Erythroblast (primary cell): ENCODE measurements around the gene OPRL1.

Experiments
- DNase-seq, 2 experiments: peaks; one replicate each; lab custom pipeline; 2025; lab: John Stamatoyannopoulos, UW
- GATA1 ChIP-seq: IDR thresholded peaks from 2 replicates; pipeline ENCODE4 v1.6.1; 2011; ENCODE audit warnings: low read depth, mild to moderate bottlenecking, control low read depth, low read length, moderate library complexity
- POLR2A ChIP-seq: IDR thresholded peaks from 2 replicates; pipeline ENCODE4 v1.6.1; 2011; ENCODE audit warnings: mild to moderate bottlenecking, low read length

The OPRL1 gene

DNA sequence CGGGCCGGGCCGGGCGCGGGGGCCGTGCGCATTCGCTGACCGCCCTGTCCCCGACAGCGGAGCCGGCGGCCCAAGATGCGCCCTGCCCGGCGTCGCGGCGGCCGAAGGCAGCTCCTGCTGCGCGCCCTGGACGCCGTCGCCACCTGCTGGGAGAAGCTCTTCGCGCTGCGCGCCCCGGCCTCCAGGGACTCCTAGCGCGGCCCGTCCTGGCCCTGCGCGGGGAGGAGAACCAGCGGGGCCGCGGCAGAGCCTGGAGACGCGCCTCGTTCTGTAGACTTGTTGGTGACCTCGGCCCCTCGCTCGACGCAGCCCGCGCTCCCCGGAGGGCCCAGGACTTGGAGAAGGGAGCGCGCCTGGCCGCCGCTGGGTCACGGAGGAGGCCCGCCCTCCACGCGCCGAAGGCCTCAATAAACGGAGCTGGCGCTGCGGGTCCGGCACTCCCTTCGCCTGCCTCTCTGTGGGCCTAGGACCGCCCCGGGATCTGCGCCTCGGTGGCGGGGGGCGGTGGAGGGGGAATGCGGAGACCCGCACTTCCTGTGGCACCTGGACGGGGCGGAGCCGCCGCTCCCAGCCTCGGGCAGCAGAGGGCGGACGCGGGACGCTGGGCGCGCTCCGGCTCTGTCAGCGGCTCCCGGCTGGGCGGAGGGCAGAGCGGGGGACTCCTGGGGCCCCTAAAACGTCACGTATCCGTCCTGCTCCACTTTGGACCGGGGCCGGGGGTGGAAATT lies 41.2 kb upstream of the OPRL1 start:
- peak; percentile 79 to 82 for DNase-seq
- TF ChIP-seq GATA1 (no peak), POLR2A (no peak)

DNA sequence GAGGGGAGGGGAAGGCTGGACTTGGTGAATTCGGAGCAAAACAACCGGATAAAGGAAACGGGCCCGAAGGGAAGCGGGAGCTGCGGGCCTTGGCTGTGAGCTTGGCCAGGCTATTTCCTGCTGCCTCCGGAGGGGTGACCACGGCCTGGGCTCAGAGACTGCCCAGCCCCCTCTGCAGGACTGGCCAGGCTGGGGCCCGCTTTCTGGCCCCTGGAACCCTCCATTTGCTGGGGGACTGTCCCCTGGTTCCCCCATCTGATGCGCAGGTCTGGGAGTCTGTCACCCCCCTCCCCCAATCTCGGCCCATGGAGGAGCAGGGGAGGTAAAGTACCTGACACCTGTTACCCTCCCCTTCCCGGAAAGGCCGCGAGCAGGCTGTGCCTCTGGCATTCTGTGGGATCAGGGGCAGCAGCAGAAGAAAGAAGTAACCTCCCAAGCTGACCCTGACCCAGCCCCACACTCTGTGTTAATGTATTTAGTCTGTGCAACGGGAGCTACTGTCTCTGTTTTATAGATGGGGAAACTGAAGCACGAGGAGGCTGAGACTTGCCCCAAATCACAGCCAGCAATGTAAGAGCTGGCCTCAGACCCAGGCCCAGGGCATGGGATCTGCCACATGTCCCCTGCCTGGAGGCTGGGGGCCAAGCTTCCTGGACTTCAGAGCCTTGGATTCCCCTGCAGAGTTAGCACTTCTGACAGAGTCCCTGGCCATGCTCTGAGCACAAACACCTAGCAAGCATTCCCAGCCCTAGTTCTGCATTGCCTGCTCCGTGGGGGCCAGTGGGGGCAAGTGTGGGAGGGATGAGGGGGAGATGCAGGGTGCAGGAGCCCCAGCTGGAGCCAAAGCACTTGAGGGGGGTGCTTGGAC lies 40.4 kb upstream of the OPRL1 start:
- TF ChIP-seq POLR2A: no peak
- no peak for TF ChIP-seq GATA1
- no peak for DNase-seq

DNA sequence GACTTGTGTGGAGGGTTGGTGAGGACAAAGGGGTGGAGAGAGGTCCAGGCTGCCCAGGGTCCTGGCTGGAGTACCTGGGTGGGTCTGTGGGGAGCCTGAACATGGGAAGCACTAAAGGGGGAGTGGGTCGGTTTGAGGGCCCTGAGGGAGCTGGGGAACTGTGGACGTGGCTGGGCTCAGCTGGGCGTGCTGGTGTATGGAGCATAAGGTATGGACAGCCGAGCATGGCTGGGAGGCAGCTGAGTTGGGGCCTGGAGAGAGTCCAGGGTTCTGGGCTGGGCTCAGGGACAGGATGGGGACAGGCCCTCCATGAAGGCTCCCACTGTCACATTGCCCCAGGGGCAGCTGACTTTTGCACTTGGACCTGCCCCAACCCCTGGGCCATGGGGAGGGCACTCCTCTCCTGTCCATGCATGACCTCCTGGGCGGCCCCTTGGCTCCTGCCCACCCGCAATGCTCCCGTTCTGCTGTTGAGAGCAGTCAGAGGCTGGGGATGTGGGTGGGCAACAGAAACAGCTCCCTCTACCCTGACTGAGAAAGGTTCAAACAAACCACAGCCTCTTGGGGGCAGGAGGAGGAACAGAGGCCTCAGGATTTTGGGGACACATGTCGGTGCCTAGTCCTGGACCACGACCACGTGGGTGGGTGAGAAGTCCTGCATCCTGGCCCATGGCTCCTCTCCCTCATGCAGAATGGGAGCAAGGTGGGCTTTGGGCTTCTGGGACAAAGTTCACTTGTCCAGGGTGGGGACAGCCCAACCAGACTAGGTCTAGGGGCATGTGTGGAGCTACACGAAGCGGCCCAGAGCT lies 39.4 kb upstream of the OPRL1 start:
- no peak for DNase-seq
- TF ChIP-seq POLR2A: no peak
- no peak for TF ChIP-seq GATA1

DNA sequence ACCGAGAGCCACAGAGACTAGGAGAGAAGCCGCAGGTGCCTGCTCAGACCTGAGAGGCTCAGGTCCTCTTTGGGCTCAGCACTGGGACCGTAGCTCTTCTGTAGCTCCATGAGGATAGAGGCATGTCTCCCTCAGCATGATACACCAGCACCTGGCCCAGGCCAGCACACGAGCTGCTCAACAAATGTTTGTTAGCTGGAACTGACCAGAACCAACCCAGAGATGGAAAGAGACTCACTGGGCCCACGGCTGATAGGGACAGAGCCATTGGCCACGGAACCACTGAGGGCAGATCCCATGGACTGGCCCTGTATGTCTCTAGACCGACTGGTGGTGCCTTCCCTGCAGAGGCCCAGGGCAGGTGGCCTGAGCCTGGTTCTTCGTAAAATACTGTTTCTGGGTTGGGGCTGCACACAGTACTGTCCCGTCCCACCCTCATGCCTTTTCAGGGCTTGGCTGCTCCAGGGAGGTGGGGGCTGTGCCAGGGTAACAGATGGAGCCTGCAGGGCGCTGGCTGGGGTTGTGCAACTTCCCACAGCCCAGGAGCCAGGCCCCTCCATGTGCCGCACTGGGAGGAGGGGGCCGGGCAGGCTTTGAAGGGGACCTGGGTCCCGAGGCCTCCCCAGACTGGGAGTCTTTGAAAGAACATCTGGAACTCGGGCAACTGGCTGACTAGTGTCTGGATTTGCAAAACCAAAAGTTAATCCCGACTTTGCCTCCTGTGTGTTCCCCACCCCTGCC lies 38.7 kb upstream of the OPRL1 start:
- TF ChIP-seq POLR2A: no peak
- no peak for TF ChIP-seq GATA1
- no peak for DNase-seq

DNA sequence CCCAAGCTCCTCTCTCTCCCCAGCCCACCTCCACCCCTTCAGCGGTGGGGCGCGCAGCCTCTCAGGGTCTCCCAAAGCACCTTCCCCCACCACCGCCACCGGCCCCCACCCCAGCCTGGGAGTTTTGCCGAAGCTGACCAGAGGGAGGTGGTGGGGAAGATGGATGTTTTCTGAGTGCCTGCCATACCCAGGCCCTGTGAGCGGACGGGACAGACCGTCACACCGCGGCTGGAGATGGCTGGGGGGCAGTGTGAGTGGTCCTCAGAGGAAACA lies 38.2 kb upstream of the OPRL1 start:
- TF ChIP-seq GATA1 (no peak), POLR2A (no peak)

DNA sequence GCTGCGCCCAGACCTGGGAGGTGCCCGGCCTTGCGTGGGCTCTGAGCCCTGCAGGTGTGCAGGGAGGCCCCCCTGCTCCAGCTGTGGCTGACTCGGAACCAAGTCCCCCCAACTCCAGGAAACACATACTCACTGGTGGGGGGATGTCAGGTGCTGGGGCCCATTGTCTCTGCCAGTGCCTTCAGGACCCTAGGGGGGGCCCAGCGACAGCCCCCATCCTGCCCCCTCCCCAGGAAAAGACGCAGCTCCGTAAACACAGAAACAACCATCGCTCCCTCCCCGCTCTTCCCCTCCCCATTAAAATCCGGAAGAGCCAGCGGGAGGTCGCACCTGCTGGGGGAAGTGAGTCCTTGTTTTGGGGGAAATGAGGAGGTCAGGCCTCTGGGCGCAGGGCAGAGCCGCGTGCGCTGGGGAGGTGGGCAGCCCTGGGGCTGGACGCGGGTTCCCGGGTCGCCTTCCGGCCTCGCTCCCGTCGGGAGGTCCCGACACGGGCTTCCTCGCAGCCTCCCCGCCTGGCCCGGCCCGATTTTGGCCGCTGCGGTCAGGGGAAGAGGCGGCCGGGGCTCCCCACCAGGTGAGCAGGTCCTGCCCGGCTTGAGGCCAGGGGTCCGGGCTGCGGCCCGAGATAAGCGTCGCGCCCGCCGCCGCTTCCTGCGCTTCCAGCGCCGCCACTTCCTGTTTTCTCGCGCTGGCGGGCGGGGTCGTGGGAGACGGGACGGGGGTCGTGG lies 37.7 kb upstream of the OPRL1 start:
- TF ChIP-seq GATA1 (no peak), POLR2A (no peak)
- DNase-seq: no peak

More for the DNA sequence above, 38.2 kb upstream of the OPRL1 start:
- DNase-seq: no peak

DNA sequence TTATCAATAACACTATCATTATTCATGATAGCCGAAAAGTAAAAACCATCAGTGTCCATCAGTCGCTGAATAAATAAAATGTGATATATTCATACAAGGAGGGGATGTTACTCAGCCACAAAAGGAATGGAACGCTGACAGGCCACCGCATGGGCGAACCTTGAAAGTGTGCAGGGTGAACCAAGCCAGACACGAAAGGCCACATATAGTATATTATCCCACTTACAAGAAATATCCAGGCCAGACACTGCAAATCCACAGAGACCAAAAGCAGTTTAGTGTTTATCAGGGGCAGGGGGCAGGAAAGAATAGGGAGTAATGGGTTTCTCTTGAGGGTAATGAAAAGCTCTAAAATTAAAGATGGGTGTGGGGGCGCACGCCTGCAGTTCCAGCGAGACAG lies 36.1 kb upstream of the OPRL1 start:
- DNase-seq: no peak
- no peak for TF ChIP-seq POLR2A
- TF ChIP-seq GATA1: no peak

DNA sequence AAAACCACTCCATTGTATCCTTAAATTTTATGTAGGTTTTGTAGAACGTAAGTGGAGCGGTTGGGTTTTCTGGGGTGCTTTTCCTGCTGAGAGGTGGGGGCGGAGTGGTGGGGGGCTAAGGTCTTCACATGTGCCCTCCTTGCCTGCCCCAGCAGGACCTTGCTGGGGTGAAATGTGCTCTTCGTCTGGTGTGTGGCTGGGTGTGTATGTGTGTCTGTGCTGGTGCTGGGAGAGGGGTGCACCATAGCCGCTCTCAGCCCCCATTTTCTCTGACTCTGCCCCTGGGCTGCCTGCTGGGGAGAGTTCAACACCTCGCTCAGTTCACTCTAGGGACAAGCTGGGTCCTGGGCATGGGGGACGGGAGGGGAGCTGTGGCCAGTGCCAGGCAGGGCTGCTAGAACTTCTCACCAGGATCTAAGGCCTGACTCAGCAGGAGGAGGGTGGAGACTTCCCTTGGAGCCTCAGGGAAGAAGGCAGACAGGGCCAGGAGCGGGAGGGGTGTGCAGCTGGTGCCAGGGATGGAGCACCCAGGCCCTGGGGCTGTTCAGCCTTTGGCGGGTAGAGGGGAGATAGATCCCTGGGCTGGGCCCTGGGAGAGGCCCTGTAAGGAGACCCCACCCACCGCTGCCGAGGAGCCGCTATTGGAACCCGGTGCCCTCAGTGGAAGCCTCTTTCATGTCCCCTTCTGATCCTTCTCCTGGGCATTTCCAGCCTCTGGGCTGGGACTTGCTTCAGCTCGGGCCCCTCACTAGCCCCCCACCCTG lies 35.2 kb upstream of the OPRL1 start:
- TF ChIP-seq GATA1: no peak
- TF ChIP-seq POLR2A: no peak
- DNase-seq: no peak

DNA sequence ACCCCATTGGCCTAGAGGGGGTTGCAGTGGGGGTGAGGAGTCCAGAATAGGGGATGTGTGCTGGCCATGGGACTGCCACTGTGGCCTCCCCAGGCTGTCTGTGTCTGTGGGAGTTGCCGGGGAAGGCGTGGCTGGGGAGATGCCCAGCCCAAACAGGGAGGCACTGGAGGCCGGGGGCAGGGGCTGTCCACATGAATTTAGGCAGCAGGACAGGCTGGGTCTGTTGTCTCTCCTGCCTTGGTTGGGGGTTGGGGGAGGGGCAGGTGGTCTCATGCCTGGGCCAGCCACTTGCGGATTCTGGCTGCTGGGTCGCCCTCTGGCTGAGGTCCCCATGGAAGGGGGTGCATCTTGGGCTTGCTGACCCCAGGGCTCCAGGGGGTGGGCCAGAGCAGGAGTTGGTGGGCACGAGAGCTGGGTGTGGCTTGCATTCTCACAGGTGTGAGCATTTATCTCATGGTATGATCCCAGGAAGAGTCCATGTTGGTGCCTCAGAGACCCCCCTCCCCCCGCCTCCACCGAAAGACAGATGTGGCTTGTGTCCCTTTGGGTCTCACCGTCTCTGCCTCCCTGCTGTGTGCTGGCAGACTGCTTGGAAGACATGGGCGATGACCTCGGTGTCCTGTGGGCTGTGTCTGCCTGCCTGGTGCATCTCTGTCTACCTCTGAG lies 34.4 kb upstream of the OPRL1 start:
- DNase-seq: no peak

DNA sequence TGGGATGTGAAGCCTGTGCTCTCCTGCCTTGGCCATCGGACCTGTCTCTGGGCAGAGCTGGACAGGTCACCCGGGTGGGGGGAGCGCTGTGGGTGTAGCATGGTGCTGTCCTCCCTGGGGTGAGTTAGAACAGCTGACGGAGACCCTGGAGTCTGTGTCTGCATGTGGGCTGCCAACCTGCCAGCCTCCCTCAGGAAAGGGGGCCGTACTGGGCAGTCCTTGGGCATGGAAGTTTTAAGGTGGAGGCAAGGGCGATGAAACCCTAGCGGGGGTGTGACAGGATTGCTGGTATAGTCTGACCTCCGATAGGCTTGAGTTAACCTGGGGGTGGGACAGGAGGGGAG lies 32.9 kb upstream of the OPRL1 start:
- DNase-seq: no peak
- TF ChIP-seq POLR2A (no peak), GATA1 (no peak)

More for the DNA sequence above, 34.4 kb upstream of the OPRL1 start:
- TF ChIP-seq GATA1: no peak
- TF ChIP-seq POLR2A: no peak

DNA sequence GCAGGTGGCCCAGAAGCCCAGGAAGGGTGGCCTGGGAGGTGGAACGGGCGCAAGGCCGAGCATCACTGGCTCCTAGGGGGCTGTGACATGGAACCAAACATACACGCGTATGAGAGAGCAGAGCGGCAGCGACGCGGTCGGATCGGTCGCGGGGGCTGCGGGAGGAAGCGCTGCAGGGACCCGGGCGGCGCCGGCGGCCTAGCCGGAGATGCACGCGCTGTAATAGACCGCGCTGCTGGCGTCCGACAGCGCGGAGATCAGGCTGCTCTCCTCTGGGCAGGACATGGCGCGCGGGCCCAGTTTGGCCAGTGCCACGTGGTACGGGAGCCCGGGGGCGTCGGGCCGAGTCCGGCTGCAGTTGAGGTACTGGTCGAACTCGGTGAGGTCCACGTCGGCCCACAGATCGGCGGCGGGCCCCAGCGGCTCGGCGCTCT lies 31.9 kb upstream of the OPRL1 start:
- TF ChIP-seq POLR2A (no peak), GATA1 (no peak)
- no peak for DNase-seq
